ENCODE data around the gene TSPAN13. TPM values are rescaled to one million over a fixed set of nuclear protein-coding genes. Genes with fewer than 3 reads are reported as not detected.

Gene TSPAN13
- total and polyA plus RNA-seq, 2 of the 4 experiments (the other 2 are of a cell fraction) = 3.0 to 5.0 TPM

GRCh38 chr7:16773884-16774283 lies 20.3 kb downstream of the TSPAN13 start:
- DNase-seq (no peak), ATAC-seq (ENCODE audit: low read depth) (no peak)
- CTCF ChIA-PET = interaction anchor here (1.8 kb wide), 1 partner anchor 27 kb away, joined by 6 read pairs; no protein-coding TSS in a partner anchor
- H3K9ac ChIP-seq (ENCODE audit: low read depth, low read length) = no peak overlapping the region
- H2BK5ac ChIP-seq (ENCODE audit: low read depth, low read length, poor library complexity, severe bottlenecking) = no peak overlapping the region
- no peak overlapping the region for H2BK20ac ChIP-seq (ENCODE audit: low read depth, low read length)
- no peak overlapping the region for H2BK120ac ChIP-seq (ENCODE audit: low read depth, low read length)
- intact Hi-C loops (cut with micrococcal nuclease) = no loop called here
- in situ Hi-C loops (cut with MboI; ENCODE audit: low sequenced_read_pairs) = no loop called here
- no peak overlapping the region for H3K4me3 ChIP-seq (ENCODE audit: insufficient read depth, low read depth, low read length)
- H3K9me1 ChIP-seq (ENCODE audit: insufficient read depth, low read length) = no peaks in the 10 kb centered on the region
- no peak overlapping the region; the same call in 1 of the 2 replicates for H3K14ac ChIP-seq (replicated peaks; ENCODE audit: low read depth, low read length)
- no peak overlapping the region for H3K56ac ChIP-seq (ENCODE audit: extremely low read depth, insufficient read depth, low read length)
- no peak overlapping the region for H4K8ac ChIP-seq (ENCODE audit: low read depth in 2 of 2, low read length in 2 of 2)
- H4K91ac ChIP-seq (ENCODE audit: insufficient read depth, low read depth, low read length) = no peak overlapping the region
- no peaks in the 10 kb centered on the region for H4K20me1 ChIP-seq (ENCODE audit: insufficient read depth, low read length)
- TF ChIP-seq MXI1 (IDR thresholded peaks at IDR 0.05; ENCODE audit: borderline replicate concordance, low read depth, low read length) = no peak
- no peak for TF ChIP-seq FOS (IDR thresholded peaks at IDR 0.05; ENCODE audit: low read depth, low read length)
- no peak for TF ChIP-seq CEBPB (IDR thresholded peaks at IDR 0.05; ENCODE audit: low read depth, low read length)
- TF ChIP-seq RAD21 (IDR thresholded peaks at IDR 0.05; ENCODE audit: low read length) = no peak
- no peak for TF ChIP-seq MAFK (IDR thresholded peaks at IDR 0.05; ENCODE audit: low read depth, low read length)
- no peak for TF ChIP-seq NFE2L2 (IDR thresholded peaks at IDR 0.05; ENCODE audit: low read depth, low read length)
- no peak for TF ChIP-seq MAZ (IDR thresholded peaks at IDR 0.05; ENCODE audit: borderline replicate concordance, low read depth, low read length)
- no peak for TF ChIP-seq ELK1 (IDR thresholded peaks at IDR 0.05; ENCODE audit: borderline replicate concordance, low read depth, low read length)
- no peaks in the 10 kb centered on the region for H3K36me3 ChIP-seq (ENCODE audit: control insufficient read depth, insufficient read depth, low read length)
- no peak overlapping the region for H2AK5ac ChIP-seq (ENCODE audit: low read depth, low read length)
- no TSS peak for BruUV-seq (replicated peaks)
- H3K79me1 ChIP-seq (ENCODE audit: low read depth in 1 of 2, low read length in 2 of 2) = no peaks in the 10 kb centered on the region
- H3K9me3 ChIP-seq (ENCODE audit: control insufficient read depth, insufficient read depth, low read length) = no peaks in the 10 kb centered on the region
- dilution Hi-C loops (cut with HindIII; ENCODE audit: low sequenced_read_pairs, unreplicated experiment) = no loop called here
- H4K5ac ChIP-seq (ENCODE audit: low read depth, low read length) = no peak overlapping the region
- no peak overlapping the region for H3K4me2 ChIP-seq (ENCODE audit: low read depth, low read length)
- no CpG with 5 or more reads among the region's 2 CpGs for WGBS, 2 experiments (ENCODE audit: extremely low coverage in 2 of 2, insufficient read length in 1 of 2)
- no peaks in the 10 kb centered on the region for H3K27me3 ChIP-seq (ENCODE audit: control insufficient read depth, insufficient read depth, low read length)
- H3K4me1 ChIP-seq (ENCODE audit: control insufficient read depth, insufficient read depth, low read length) = no peaks in the 10 kb centered on the region
- H3K18ac ChIP-seq (ENCODE audit: low read depth, low read length) = no peak overlapping the region
- H3K27ac ChIP-seq (ENCODE audit: insufficient read depth, low read length) = no peak overlapping the region
- POLR2A ChIA-PET (ENCODE audit: unreplicated experiment) = no interaction called here
- no peak overlapping the region for H2AFZ ChIP-seq (replicated peaks; ENCODE audit: low read length, poor library complexity)
- H2BK15ac ChIP-seq (ENCODE audit: low read depth, low read length) = no peak overlapping the region
- no peak overlapping the region for H3K4ac ChIP-seq (ENCODE audit: low read depth, low read length)
- no peak overlapping the region for H2AK9ac ChIP-seq (replicated peaks; ENCODE audit: low read depth, low read length, poor library complexity)
- no peak overlapping the region for H3K23ac ChIP-seq (ENCODE audit: low read depth, low read length)
